CD4-positive, alpha-beta T cell treated with Interleukin-21 for 1 hour (primary cell): ENCODE data around the gene YWHAG.
"Not testable (repeated sequence)": the region's sequence is repeated elsewhere in the genome, so short reads cannot be mapped to it uniquely, and the experiment has no call there.

Experiments
- DNase-seq: peaks from one replicate; pipeline ENCODE4 v3.0.0-alpha.2; 2020

The YWHAG gene

GRCh38 chr7:76292911-76293310 lies 65.9 kb downstream of the YWHAG start:
- DNase-seq, result not testable (repeated sequence)

DNA sequence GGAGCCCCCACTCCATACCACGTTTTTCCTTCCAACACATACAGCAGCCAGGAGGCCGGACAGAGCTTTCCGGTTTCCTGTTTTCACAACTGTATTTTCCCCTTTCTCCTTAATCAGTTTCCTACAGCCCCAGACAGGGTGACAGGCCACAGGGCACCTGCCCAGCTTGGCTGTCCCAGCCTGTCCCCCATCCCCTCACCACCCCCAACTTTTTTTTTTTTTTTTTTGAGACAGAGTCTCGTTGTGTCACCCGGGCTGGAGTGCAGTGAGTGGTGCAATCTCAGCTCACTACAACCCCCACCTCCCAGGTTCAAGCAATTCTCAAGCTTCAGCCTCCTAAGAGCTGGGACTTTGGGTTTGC lies 66.6 kb downstream of the YWHAG start:
- DNase-seq, result no peak

DNA sequence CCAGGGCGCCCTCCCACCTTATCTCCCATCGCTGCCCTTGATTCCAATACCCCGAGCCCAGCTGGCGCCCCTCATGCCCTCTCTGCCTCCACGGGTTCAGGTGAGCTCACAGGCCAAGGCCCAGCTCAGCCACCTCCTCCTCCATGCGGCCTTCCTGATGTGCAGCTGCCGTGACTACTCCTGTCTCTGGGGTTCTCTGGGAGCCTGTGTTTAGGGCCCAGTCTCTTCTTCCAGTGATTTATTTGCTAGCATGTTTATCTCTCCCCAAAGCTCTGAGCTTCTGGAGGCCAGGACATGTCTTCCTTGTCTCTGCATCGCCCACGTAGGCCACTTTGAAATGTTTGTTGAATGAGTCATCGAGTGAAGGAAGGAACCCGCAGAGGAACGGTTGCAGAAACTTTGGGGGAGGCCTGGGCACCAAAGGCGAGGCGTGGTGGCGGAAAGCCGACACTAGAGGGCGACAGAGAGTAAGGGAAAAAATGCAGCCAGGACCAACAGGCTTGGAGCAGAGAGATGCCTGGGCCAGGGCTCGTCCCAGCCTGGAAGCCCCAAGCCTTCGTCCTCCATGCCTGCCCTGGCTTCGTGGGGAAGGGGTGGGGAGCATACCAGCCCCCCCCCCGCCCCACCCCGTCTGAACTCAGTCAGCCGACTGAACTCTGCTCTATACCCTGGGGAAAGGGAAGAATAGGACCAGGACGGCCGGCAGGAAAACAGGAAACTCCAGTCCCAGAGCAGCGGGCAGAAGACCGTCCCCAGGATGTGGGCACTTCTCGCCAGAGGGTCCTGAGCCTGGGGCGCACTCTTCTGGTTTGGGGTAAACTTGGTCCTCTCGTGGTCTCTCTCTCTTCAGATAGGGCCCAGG lies 67.2 kb downstream of the YWHAG start:
- peak; percentile 86 for DNase-seq

DNA sequence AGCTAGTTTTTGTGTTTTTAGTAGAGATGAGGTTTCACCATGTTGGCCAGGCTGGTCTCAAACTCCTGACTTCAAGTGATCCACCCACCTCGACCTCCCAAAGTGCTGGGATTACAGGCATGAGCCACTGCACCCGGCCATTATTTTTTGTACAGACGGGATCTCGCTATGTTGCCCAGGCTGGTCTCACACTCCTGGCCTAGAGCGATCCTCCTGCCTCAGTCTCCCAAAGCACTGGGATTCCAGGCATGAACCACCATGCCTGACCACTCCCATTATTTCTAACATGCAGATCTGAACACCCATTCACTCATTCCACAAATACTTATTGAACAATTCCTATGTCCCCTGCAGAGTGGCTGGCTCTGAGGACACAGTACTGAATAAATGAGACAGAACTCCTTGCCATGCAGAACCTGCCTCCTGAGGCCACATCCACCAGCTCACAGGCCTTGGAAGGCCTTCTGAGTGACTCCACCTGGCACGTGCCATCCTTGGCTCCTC lies 67.9 kb downstream of the YWHAG start:
- DNase-seq, result not testable (repeated sequence)

DNA sequence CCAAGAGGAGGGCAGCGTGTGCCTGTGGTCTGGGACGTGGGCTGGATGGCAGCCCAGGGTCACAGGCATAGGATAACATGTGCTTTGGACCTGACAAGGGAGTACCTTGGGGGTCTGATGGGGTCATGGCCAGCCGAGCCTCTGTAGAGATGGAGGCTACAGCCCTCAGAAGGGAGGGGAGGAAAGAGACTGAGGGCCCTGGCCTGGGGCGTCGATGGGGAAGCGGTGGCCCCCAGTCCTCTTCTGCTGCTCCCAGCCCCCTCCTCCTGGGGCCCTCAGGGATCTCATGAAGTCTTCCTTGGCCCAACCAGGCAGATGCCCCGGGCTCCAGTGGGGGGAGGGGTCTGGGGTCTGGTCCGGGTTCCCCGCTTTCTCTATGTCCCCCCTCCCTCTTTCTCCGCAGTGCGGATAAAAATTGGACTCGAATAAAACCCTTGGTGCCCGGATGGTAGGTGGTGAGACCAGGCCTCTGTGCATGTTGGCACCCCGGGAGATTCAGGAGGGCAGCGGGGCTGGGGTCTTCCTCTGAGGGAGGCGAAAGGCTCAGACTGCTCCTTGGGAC lies 71.9 kb downstream of the YWHAG start:
- DNase-seq, result no peak

DNA sequence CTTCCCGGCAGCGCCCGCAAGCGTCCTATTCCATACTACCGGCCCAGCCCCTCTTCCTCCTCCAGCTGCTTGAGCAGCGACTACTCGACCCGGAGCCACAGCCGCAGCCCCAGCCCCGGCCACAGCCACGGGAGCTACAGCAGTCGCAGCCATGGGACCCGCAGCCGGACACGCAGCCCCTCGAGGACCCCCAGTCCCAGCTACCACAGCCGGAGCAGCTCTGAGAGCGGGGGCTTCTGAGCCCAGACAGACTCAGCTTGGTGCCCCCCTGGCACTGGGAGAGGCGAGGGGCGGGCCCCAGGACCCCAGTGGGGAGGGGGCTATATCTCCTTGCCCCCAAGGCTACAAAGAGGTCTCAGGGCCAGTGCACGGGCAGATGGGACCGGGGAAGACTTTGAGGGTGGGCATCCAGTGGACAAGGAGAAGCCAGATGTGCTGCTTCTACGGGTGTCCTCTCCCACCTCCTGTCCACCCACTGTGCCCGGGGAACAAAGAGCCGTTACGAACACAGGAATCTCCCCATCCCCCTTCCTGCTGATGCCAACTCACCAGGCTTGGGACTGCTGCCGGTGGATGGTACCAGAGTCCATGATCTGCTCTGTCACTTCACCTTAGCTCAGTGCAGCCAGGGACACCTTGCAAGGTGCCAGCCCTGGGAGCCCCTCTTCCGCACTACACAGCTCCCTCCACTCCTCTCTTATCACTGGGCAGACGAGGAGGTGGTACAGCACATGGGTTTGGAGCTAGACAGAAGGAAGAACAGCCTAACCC lies 73.0 kb downstream of the YWHAG start:
- DNase-seq, result no peak

GRCh38 chr7:76283254-76284159 lies 75.3 kb downstream of the YWHAG start:
- DNase-seq, result no peak

- DNase-seq, result peak; percentile 27
Observed at GRCh38 chr7:76282344-76283253, 76.2 kb downstream of the YWHAG start.

DNA sequence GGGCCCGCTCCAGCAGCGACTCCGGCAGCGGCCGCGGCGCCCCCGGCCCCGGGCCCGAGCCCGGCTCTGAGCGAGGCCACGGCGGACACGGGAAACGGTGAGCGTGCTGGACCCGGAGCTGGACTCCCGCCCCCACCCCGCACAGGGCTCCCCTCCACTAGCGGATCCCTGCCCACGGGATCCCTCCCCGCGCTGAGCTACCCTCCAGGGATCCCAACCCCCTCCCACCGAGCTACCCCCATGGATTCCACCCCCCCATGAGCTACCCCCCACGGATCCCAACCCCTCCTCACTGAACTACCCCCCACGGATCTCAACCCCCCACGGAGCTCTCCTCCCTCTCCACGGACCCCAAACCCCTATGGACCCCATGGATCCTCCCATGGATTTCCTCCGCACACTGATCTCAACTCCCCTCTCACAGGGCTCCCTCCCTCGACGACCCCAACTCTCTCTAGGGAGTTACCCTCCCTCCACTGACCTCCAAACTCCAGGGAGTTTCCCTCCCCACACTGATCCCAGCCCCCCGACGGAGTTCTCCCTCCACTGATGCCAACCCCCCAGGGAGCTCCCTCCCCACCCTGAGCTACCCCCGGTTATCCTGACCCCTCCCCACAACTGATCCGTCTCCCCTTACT lies 77.0 kb downstream of the YWHAG start:
- DNase-seq, result no peak

GRCh38 chr7:76281006-76281705 lies 77.6 kb downstream of the YWHAG start:
- no peak for DNase-seq

- no peak for DNase-seq
Observed at GRCh38 chr7:76280408-76280807, 78.4 kb downstream of the YWHAG start.

- DNase-seq, result peak; percentile 12
Observed at GRCh38 chr7:76278540-76278939, 80.3 kb downstream of the YWHAG start.
